AG10803 (cell line): ENCODE data around the gene CMTM1.

Experiments used
- DNase-seq: peaks from one replicate; pipeline ENCODE4 v3.0.0; 2010; ENCODE audit warnings: low read depth
- H3K4me3 ChIP-seq: 2 replicates; pipeline ENCODE4 v1.5.1; 2011; ENCODE audit warnings: mild to moderate bottlenecking, low read length, control low read depth
- TF ChIP-seq, protein P1 (sequence below): conservative IDR thresholded peaks from 2 replicates; pipeline ENCODE4 v1.5.1; 2011; ENCODE audit warnings: mild to moderate bottlenecking, low read length, control low read depth, inconsistent platforms

CMTM1 gene

DNA sequence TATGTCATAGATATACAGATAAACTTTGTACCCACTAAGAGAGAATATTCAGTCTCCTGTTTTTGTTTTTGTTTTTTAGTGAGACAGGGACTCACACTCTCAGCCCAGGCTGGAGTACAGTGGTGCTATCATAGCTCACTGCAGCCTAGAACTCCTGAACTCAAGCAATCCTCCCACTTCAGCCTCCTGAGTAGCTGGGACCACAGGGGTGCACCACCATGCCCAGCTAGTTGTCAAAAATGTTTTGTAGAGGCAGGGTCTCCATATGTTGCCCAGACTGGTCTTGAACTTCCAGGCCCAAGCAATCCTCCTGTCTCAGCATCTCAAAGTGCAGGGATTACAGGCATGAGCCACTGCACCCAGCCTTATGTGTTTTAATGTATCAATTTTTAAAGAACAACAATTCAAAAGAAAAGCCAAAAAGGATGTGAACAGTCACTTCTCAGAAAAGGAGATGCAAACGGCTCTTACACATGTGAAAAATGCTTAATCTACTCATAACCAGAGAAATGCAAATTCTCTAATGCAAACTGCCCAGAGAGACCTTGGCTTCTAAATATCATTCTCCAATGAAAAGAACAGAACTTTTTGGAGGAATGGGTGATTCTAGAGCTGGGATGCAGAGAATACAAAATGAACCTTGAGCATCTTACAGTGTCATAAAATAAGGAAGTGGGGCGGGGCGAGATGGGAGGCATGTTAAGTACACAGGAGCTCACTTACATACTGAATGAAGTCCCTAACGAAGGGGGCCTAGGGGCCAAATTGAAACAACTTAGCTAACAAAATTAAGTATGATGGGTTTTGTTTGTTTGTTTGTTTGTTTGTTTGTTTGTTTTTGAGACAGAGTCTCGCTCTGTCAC lies 31.0 kb downstream of the CMTM1 start:
- DNase-seq: no peak
- no peak overlapping the region for H3K4me3 ChIP-seq
- TF ChIP-seq, protein P1, sequence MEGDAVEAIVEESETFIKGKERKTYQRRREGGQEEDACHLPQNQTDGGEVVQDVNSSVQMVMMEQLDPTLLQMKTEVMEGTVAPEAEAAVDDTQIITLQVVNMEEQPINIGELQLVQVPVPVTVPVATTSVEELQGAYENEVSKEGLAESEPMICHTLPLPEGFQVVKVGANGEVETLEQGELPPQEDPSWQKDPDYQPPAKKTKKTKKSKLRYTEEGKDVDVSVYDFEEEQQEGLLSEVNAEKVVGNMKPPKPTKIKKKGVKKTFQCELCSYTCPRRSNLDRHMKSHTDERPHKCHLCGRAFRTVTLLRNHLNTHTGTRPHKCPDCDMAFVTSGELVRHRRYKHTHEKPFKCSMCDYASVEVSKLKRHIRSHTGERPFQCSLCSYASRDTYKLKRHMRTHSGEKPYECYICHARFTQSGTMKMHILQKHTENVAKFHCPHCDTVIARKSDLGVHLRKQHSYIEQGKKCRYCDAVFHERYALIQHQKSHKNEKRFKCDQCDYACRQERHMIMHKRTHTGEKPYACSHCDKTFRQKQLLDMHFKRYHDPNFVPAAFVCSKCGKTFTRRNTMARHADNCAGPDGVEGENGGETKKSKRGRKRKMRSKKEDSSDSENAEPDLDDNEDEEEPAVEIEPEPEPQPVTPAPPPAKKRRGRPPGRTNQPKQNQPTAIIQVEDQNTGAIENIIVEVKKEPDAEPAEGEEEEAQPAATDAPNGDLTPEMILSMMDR: no peak

DNA sequence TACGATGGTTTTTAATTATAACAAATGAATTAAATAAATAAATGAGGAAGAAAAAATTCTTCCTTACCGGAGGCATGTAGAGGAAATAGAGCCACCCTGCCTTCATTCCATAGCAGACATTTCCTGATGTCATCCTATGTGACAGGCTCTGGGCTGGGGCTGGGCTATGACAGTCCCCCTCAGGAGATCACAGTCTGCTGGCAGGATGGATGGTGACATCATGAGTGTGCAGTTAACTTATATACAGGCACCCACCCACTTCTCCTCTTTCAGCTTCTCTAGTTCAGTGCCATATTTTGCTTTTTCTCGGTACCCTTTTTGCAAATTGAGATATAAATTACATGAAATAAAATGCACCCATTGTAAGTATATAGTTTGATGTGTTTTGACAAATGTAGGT lies 31.9 kb downstream of the CMTM1 start:
- TF ChIP-seq, protein P1: no peak
- H3K4me3 ChIP-seq: no peak overlapping the region
- no peak for DNase-seq

DNA sequence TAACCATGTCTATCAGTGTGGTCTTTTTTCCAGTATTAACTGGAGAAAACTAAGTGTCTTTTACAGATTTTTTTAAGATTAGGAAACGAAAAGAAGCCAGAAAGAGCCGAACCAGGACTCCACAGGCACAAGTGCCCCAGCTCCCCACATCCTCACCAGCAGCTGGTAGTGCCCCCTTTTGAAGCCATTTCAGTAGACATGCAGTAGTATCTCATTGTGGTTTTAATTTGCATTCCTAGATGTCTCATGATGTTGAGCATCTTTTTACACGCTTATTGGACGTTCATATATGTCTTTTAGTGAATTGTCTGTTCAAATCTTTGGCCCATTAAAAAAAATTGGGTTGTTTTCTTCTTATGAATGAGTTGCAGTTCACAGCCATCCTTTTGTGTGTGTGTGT lies 33.5 kb downstream of the CMTM1 start:
- DNase-seq: no peak
- TF ChIP-seq, protein P1: no peak
- H3K4me3 ChIP-seq: no peak overlapping the region

DNA sequence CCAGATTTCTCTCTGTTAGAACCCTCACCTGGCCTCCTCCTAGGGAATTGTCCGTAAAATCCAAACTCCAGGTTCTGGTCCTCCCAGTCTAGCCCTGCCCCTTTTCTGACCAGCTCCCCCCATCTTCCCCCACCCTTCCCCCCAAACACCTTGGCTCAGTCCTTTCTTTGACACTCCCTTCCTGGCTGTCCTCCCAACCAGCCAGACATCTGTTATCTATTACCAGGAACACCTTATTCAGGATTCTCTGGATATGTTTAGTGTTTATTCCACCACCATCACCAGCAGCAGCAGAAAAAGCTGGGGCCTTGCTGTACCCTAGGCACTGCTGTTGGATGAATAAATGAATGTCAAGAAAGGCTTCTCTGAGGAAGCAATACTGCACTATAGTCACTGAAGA lies 34.2 kb downstream of the CMTM1 start:
- no peak for DNase-seq
- TF ChIP-seq, protein P1: no peak
- H3K4me3 ChIP-seq: no peak overlapping the region

DNA sequence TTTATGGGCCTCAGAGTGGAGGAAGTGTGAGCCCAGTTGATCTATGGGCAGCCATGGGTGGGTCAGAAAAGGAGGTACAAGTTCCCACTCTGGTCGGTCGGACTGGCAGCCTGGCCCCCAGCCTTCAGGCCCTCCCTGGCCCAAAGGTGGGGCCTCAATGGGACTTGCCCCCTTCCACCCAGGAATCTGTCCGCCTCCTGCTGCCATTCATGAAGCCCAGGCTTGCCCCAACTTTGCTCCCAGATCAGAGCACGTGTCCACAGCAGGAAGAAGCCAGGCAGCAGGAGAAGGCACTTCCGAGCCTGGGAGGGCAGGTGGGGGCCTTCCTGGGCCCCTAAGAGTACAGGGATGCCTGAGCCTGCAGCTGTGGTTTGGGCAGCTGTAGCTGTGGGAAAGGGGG lies 35.2 kb downstream of the CMTM1 start:
- no peak for DNase-seq
- TF ChIP-seq, protein P1: no peak

DNA sequence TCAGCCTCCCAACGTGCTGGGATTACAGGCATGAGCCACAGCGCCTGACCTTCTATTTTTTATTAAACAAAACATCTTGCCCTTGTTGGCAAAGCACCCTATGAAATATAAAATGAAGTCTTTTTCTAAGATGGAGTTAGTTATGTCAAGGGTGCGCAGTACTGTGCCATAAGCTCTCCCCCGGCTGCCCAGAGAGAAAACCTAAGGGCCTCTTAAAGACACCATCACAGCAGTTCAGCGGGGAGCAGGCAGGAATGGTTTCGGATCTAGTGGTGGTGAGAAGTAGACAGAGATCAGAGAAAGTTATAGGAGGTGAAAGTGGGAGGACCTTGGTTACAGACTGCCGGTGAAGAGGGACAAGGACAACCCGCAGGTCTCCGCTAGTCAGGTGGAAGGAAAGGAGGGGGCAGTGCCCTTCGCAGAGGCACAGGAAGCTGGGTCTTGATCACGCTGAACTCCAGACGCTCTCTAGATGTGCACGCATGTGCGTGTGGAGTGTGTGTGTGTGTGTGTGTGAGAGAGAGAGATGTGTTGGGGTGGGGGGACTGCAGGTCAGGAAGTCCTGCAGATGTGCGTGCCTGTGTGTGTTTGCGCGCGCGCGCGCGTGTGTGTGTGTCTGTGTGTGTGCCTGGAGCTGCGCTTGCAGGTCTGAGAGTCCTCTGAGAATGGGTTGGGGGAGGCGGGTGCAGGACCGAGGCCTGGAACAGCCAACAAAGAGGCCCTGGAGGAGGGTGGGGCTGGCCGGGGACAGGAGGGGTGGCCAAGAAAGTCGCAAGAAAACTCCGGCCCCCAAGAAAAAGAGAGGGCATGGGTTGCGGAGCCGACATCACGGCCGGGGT lies 37.5 kb downstream of the CMTM1 start:
- DNase-seq: peak; percentile 66
- H3K4me3 ChIP-seq: peak overlapping the region; percentile 75
- TF ChIP-seq, protein P1: no peak

More for the DNA sequence above, 35.2 kb downstream of the CMTM1 start:
- H3K4me3 ChIP-seq: no peak overlapping the region
